ENCODE data around the gene SLC35F3.

DNA sequence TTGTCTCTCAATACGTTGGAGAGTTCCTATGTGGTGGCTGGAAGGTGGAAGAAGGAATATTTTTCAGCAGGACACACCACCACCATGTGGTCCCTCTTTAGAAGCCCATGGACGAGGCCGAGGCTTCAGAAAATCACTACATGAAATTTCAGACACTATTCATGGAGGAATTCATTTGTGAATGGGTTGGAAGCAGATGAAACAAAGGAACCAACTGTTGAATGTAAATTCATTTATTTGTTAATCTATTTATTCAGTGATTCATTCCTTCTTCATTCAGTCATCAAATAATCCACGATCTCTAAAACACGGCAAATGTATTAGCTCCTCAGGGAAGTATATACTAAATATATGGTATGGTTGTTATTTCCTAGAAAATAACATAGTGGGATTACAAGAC, 12.2 kb downstream of the SLC35F3 start:
- TF ChIP-seq POLR2AphosphoS5 (IDR thresholded peaks at IDR 0.05; ENCODE audit: low read depth, low read length) (no peak), SIN3A (IDR thresholded peaks at IDR 0.05; ENCODE audit: borderline replicate concordance, insufficient read depth, low read length) (no peak)
- TF ChIP-seq, protein P1, sequence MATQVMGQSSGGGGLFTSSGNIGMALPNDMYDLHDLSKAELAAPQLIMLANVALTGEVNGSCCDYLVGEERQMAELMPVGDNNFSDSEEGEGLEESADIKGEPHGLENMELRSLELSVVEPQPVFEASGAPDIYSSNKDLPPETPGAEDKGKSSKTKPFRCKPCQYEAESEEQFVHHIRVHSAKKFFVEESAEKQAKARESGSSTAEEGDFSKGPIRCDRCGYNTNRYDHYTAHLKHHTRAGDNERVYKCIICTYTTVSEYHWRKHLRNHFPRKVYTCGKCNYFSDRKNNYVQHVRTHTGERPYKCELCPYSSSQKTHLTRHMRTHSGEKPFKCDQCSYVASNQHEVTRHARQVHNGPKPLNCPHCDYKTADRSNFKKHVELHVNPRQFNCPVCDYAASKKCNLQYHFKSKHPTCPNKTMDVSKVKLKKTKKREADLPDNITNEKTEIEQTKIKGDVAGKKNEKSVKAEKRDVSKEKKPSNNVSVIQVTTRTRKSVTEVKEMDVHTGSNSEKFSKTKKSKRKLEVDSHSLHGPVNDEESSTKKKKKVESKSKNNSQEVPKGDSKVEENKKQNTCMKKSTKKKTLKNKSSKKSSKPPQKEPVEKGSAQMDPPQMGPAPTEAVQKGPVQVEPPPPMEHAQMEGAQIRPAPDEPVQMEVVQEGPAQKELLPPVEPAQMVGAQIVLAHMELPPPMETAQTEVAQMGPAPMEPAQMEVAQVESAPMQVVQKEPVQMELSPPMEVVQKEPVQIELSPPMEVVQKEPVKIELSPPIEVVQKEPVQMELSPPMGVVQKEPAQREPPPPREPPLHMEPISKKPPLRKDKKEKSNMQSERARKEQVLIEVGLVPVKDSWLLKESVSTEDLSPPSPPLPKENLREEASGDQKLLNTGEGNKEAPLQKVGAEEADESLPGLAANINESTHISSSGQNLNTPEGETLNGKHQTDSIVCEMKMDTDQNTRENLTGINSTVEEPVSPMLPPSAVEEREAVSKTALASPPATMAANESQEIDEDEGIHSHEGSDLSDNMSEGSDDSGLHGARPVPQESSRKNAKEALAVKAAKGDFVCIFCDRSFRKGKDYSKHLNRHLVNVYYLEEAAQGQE (IDR thresholded peaks at IDR 0.05; ENCODE audit: insufficient read depth in 1 of 2, low read depth in 2 of 2, low read length in 2 of 2): no peak

All from PFSK-1 (cell line).